Progenitor cell of endocrine pancreas (in vitro differentiated cells): Measurements from ENCODE around the gene CRTC3. TPM values are rescaled to one million over a fixed set of nuclear protein-coding genes. Genes with fewer than 3 reads are reported as not detected.

Experiments
- DNase-seq: peaks from one replicate; pipeline ENCODE4 v3.0.0; 2021; ENCODE audit warnings: low spot score; ENCODE audit not compliant: unreplicated experiment
- H3K27ac Mint-ChIP-seq: 2 replicates; pipeline ENCODE4 v1.8.0; 2021; ENCODE audit warnings: mild to moderate bottlenecking, moderate library complexity, mixed read lengths
- H3K27me3 Mint-ChIP-seq: 2 replicates; pipeline ENCODE4 v1.8.0; 2021; ENCODE audit warnings: mixed read lengths
- H3K36me3 Mint-ChIP-seq: 2 replicates; pipeline ENCODE4 v1.8.0; 2022; ENCODE audit warnings: mixed read lengths; ENCODE audit not compliant: insufficient read depth
- H3K4me1 Mint-ChIP-seq: 2 replicates; pipeline ENCODE4 v1.8.0; 2021; ENCODE audit warnings: low read depth, mixed read lengths
- H3K4me3 Mint-ChIP-seq: 2 replicates; pipeline ENCODE4 v1.8.0; 2021; ENCODE audit warnings: low read depth, mild to moderate bottlenecking, moderate library complexity, mixed read lengths
- H3K9me3 Mint-ChIP-seq: 2 replicates; pipeline ENCODE4 v1.8.0; 2021; ENCODE audit warnings: low read depth, mixed read lengths
- total RNA-seq: library from RNA; stranded (reverse); gene quantifications from 2 replicates; pipeline ENCODE4 v1.2.1, GENCODE V29; 2021
- TF ChIP-seq, protein P1 (sequence below): fragments of 200-600 bp; sonication (generic); IDR thresholded peaks from one replicate; pipeline ENCODE4 v1.5.0; 2021; ENCODE audit warnings: antibody characterized with exemption, mild to moderate bottlenecking; ENCODE audit not compliant: unreplicated experiment

Gene CRTC3
- total RNA-seq, 1 donor from 2014 or later: 34.6 TPM

DNA sequence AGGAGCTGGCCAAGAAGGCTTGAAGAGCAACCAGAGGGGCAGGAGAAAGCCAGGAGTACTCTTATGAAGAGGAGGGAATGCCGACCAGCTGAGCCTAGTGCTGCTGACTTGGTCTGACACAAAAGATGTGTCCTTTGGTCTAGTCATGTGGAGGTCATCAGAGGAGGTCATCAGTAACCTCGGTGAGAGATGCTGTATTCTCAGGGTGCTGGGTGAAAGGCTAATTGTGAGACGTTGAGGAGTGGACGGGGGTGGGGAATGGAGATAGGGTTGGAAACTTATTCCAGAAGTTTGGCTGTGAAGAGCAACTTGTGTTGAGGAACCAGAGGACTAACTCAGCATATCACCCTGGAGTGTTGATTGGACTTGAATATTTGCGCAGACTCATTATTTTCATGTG is 5.5 kb downstream of the CRTC3 start:
- H3K27me3 Mint-ChIP-seq: no peaks in the 10 kb centered on the region
- H3K36me3 Mint-ChIP-seq: peaks cover 5% of the 10 kb centered on the region
- DNase-seq: no peak
- peak overlapping the region; percentile 9 for H3K27ac Mint-ChIP-seq
- H3K9me3 Mint-ChIP-seq: no peaks in the 10 kb centered on the region
- no peak overlapping the region for H3K4me3 Mint-ChIP-seq
- TF ChIP-seq, protein P1, sequence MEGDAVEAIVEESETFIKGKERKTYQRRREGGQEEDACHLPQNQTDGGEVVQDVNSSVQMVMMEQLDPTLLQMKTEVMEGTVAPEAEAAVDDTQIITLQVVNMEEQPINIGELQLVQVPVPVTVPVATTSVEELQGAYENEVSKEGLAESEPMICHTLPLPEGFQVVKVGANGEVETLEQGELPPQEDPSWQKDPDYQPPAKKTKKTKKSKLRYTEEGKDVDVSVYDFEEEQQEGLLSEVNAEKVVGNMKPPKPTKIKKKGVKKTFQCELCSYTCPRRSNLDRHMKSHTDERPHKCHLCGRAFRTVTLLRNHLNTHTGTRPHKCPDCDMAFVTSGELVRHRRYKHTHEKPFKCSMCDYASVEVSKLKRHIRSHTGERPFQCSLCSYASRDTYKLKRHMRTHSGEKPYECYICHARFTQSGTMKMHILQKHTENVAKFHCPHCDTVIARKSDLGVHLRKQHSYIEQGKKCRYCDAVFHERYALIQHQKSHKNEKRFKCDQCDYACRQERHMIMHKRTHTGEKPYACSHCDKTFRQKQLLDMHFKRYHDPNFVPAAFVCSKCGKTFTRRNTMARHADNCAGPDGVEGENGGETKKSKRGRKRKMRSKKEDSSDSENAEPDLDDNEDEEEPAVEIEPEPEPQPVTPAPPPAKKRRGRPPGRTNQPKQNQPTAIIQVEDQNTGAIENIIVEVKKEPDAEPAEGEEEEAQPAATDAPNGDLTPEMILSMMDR: no peak
- H3K4me1 Mint-ChIP-seq: peaks cover 23% of the 10 kb centered on the region

DNA sequence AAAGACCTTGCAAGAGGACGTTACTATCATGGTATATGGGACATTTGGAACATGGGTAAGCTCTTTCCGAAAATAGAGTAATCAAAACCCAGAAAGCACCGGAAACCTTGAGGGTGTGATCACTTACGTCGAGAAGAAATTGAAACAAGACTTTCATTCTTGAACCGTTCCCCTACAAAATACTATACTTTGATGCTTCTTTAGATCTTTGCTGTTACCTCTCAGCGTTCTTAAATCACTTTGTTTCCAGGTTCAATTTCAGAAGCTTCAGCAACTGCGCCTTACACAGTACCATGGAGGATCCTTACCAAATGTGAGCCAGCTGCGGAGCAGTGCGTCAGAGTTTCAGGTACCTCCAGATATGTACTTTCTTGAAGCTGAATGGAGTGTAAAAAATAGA is 10.1 kb downstream of the CRTC3 start:
- Mint-ChIP-seq H3K36me3 (peaks cover 10% of the 10 kb centered on the region), H3K9me3 (no peaks in the 10 kb centered on the region), H3K4me3 (no peak overlapping the region), H3K4me1 (peaks cover 16% of the 10 kb centered on the region), H3K27me3 (no peaks in the 10 kb centered on the region), H3K27ac (no peak overlapping the region)
- DNase-seq: no peak
- TF ChIP-seq, protein P1: no peak

DNA sequence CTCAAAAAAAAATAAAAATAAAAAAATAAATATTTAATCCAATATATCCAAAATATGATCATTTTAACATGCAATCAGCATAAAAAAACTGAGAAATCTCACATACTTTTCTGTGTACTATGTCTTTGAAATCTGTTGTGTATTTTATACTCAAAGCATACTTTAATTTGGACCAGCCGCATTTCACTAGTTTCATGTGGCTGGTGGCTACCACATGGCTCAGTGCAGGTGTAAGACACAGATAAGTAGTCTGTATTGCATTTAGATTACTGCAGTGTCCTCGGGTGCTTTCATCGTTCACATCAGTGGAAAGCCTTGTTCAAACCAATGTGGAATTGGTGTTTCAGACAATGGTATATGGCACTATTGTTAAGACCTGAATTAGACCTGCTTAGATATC is 11.0 kb downstream of the CRTC3 start:
- no peak overlapping the region for H3K27ac Mint-ChIP-seq
- peaks cover 7% of the 10 kb centered on the region for H3K4me1 Mint-ChIP-seq
- no peaks in the 10 kb centered on the region for H3K9me3 Mint-ChIP-seq
- no peak overlapping the region for H3K4me3 Mint-ChIP-seq
- DNase-seq: no peak
- TF ChIP-seq, protein P1: no peak
- peaks cover 13% of the 10 kb centered on the region for H3K36me3 Mint-ChIP-seq
- H3K27me3 Mint-ChIP-seq: no peaks in the 10 kb centered on the region

DNA sequence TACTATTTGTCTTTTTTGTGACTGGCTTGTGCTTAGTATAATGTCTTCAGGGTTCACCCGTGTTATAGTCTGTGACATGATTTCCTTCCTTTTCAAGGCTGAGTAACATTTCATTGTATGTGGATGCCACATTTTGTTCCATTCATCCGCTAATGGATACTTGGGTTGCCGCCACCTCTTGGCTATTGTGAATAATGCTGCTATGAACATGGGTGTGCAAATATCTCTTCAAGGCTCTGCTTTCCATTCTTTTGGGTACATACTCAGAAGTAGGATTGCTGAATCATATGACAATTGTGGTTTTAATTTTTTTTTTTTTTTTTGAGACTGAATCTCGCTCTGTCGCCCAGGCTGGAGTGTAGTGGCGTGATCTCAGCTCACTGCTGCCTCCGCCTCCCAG is 15.4 kb downstream of the CRTC3 start:
- DNase-seq: no peak
- Mint-ChIP-seq H3K27ac (no peak overlapping the region), H3K4me3 (no peak overlapping the region), H3K36me3 (peaks cover 12% of the 10 kb centered on the region), H3K9me3 (no peaks in the 10 kb centered on the region), H3K27me3 (no peaks in the 10 kb centered on the region), H3K4me1 (peaks cover 6% of the 10 kb centered on the region)
- TF ChIP-seq, protein P1: no peak

DNA sequence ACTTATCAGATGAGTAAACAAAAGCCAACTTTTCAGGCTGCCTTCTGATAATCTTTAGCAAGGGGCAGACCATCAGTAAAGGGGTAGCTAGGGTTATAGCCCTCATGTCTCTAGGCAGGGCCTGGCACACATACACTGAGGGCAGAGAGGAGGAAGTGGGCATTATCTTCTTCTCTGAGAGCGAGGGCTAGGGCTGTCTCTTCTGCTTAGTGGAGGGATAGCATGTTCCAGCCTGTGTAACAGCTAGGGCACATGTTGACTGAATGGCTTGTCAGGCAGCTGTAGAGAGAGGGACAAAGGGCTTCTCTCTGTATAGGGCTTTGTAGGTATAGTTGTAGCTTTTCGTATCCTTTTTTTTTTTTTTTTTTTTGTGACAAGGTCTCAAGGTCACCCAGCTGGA is 17.8 kb downstream of the CRTC3 start:
- H3K27me3 Mint-ChIP-seq: no peaks in the 10 kb centered on the region
- H3K4me3 Mint-ChIP-seq: no peak overlapping the region
- DNase-seq: no peak
- H3K9me3 Mint-ChIP-seq: no peaks in the 10 kb centered on the region
- peaks cover 6% of the 10 kb centered on the region for H3K4me1 Mint-ChIP-seq
- H3K27ac Mint-ChIP-seq: no peak overlapping the region
- TF ChIP-seq, protein P1: no peak
- peaks cover 11% of the 10 kb centered on the region for H3K36me3 Mint-ChIP-seq

DNA sequence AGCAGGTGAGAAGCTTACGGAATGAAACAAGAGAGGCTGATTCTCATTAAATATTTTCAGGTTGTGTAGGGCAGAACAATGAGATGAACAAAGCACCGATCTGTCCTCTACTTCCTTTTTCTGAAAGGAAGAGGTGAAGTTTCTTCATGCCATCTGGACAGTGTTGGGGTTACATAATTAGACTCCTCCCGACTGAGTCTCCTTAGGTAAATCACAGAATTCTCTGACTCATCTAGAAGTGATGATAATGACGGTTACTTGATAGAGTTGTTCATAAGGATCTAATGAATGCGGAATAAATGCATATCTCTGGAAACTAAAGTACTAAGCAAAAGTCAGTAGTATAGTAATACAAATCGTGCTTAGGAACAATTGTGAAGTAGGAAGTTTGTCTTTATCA is 21.2 kb downstream of the CRTC3 start:
- H3K9me3 Mint-ChIP-seq: no peaks in the 10 kb centered on the region
- H3K27me3 Mint-ChIP-seq: no peaks in the 10 kb centered on the region
- TF ChIP-seq, protein P1: no peak
- H3K36me3 Mint-ChIP-seq: peaks cover 5% of the 10 kb centered on the region
- no peak overlapping the region for H3K27ac Mint-ChIP-seq
- DNase-seq: no peak
- peaks cover 6% of the 10 kb centered on the region for H3K4me1 Mint-ChIP-seq
- no peak overlapping the region for H3K4me3 Mint-ChIP-seq
